ENCODE data around the gene ETV3. TPM values are rescaled to one million over a fixed set of nuclear protein-coding genes. Genes with fewer than 3 reads are reported as not detected.

ETV3 gene
- polyA plus RNA-seq, 4 donors, result 25.4 to 29.1 (median 27.7) TPM

- no peak for DNase-seq (ENCODE audit: low read depth in 4 of 4, low spot score in 3 of 4)
Observed at GRCh38 chr1:157142201-157142600, 4.0 kb upstream of the ETV3 start.

- DNase-seq (ENCODE audit: low read depth in 4 of 4, low spot score in 3 of 4), result no peak
Observed at GRCh38 chr1:157141212-157141855, 3.1 kb upstream of the ETV3 start.

- no peak for DNase-seq (ENCODE audit: low read depth in 4 of 4, low spot score in 3 of 4)
Observed at GRCh38 chr1:157140063-157140588, 1.9 kb upstream of the ETV3 start.

GRCh38 chr1:157139052-157139715 lies 989 bp upstream of the ETV3 start:
- DNase-seq (ENCODE audit: low read depth in 4 of 4, low spot score in 3 of 4), result no peak

GRCh38 chr1:157137408-157138219 lies 581 bp downstream of the ETV3 start:
- no peak for DNase-seq (ENCODE audit: low read depth in 4 of 4, low spot score in 3 of 4)

GRCh38 chr1:157137046-157137407 lies 1.2 kb downstream of the ETV3 start:
- no peak for DNase-seq (ENCODE audit: low read depth in 4 of 4, low spot score in 3 of 4)

- DNase-seq (ENCODE audit: low read depth in 4 of 4, low spot score in 3 of 4), result no peak
Observed at GRCh38 chr1:157136133-157136532, 2.1 kb downstream of the ETV3 start.

- DNase-seq (ENCODE audit: low read depth in 4 of 4, low spot score in 3 of 4), result no peak
Observed at GRCh38 chr1:157135646-157136045, 2.5 kb downstream of the ETV3 start.

- no peak for DNase-seq (ENCODE audit: low read depth in 4 of 4, low spot score in 3 of 4)
Observed at GRCh38 chr1:157135070-157135469, 3.1 kb downstream of the ETV3 start.

GRCh38 chr1:157134442-157134841 lies 3.8 kb downstream of the ETV3 start:
- DNase-seq (ENCODE audit: low read depth in 4 of 4, low spot score in 3 of 4), result no peak

GRCh38 chr1:157133426-157133825 lies 4.8 kb downstream of the ETV3 start:
- DNase-seq (ENCODE audit: low read depth in 4 of 4, low spot score in 3 of 4), result no peak

GRCh38 chr1:157132616-157133167 lies 5.5 kb downstream of the ETV3 start:
- no peak for DNase-seq (ENCODE audit: low read depth in 4 of 4, low spot score in 3 of 4)

GRCh38 chr1:157132111-157132510 lies 6.1 kb downstream of the ETV3 start:
- DNase-seq (ENCODE audit: low read depth in 4 of 4, low spot score in 3 of 4), result no peak

- no peak for DNase-seq (ENCODE audit: low read depth in 4 of 4, low spot score in 3 of 4)
Observed at GRCh38 chr1:157131281-157131680, 6.9 kb downstream of the ETV3 start.

GRCh38 chr1:157124855-157125254 lies 13.3 kb downstream of the ETV3 start:
- no peak for DNase-seq (ENCODE audit: low read depth in 4 of 4, low spot score in 3 of 4)

- no peak for DNase-seq (ENCODE audit: low read depth in 4 of 4, low spot score in 3 of 4)
Observed at GRCh38 chr1:157119448-157119847, 18.7 kb downstream of the ETV3 start.

GRCh38 chr1:157119008-157119407 lies 19.2 kb downstream of the ETV3 start:
- DNase-seq (ENCODE audit: low read depth in 4 of 4, low spot score in 3 of 4), result no peak

GRCh38 chr1:157117527-157118057 lies 20.6 kb downstream of the ETV3 start:
- no peak for DNase-seq (ENCODE audit: low read depth in 4 of 4, low spot score in 3 of 4)

GRCh38 chr1:157116737-157117103 lies 21.5 kb downstream of the ETV3 start:
- DNase-seq (ENCODE audit: low read depth in 4 of 4, low spot score in 3 of 4), result no peak

GRCh38 chr1:157115851-157116736 lies 22.1 kb downstream of the ETV3 start:
- no peak for DNase-seq (ENCODE audit: low read depth in 4 of 4, low spot score in 3 of 4)

Data from left renal pelvis (tissue), 4 donors.